ENCODE measurements around the gene DYNC2LI1. TPM values are rescaled to one million over a fixed set of nuclear protein-coding genes. Genes with fewer than 3 reads are reported as not detected.

DYNC2LI1 gene
- total RNA-seq, 1 donor from 2014 or later = 22.7 TPM

DNA sequence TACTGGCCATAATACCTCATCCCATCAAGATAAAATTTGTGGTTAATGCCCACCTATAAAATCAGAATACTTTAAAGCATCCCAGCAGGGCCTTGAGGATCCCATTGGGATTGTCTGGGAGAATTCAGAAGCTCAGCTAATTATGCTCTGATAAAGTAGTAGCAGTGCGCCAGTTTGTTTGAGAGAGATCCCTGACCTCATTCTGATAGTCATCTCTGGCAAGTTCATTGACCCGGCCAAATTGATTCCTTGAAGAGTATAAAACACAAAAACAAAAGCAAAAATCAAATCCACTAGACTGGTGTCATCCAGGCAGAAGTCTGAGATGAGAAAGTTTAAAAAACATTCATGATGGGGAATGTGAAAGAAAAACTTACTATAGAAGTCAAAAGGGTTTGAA is 50.7 kb downstream of the DYNC2LI1 start:
- TF ChIP-seq CTCF (IDR thresholded peaks at IDR 0.05) = no peak
- Histone ChIP-seq H3K27me3 (ENCODE audit: low read depth) (peaks cover 3% of the 10 kb centered on the region), H3K4me3 (no peak overlapping the region), H3K9me3 (no peaks in the 10 kb centered on the region), H3K27ac (no peak overlapping the region), H3K4me1 (no peaks in the 10 kb centered on the region), H3K36me3 (no peaks in the 10 kb centered on the region)
- intact Hi-C loops (cut with DNase I) = no loop called here
- no peak for ATAC-seq
- no peak for DNase-seq

DNA sequence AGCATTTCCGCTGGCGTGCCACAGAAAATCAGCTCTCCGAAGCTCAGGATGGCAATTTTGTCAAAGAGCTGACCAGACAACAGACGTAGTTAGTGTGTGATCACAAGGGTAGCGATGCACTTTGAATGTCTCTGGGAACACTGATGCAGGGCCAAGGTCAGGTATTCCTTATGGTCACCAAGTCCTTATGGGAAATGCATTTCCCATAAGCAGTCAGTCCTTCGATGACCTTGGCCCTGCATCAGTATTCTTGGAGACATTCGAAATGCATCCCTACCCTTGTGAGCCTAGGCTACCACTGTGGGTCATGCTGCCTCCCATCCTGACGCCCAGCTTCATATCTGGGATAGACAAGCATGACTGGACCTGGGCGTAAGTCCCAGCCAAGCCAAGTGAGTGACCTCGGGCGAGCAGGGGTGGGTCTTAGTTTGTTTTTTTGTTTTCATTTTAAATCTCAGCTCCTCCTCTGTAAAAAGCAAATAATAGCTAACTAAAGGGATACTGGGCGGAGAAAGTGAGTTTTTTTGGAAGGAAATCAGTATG is 51.2 kb downstream of the DYNC2LI1 start:
- no peak for DNase-seq
- peaks cover 8% of the 10 kb centered on the region for H3K27me3 ChIP-seq (ENCODE audit: low read depth)
- intact Hi-C loops (cut with DNase I) = no loop called here

DNA sequence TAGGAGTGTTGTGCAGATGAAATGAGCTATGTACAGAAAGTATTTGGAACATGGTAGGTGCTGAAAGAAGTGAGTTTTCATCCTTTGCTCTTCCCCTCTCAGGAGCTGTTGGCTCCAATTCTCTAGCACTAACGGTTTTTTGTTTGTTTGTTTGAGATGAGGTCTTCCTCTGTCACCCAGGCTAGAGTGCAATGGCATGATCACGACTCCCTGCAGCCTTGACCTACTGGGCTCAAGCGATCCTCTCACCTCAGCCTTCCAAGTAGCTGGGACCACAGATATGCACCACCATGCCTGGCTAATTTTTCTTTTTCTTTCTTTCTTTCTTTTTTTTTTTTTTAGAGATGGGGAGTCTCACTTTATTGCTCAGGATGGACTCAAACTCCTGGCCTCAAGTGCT is 52.0 kb downstream of the DYNC2LI1 start:
- Histone ChIP-seq H3K4me3 (no peak overlapping the region), H3K9me3 (no peaks in the 10 kb centered on the region), H3K27ac (no peak overlapping the region), H3K27me3 (ENCODE audit: low read depth) (peaks cover 8% of the 10 kb centered on the region), H3K36me3 (no peaks in the 10 kb centered on the region), H3K4me1 (no peaks in the 10 kb centered on the region)
- TF ChIP-seq CTCF (IDR thresholded peaks at IDR 0.05) = no peak
- DNase-seq = no peak
- no peak for ATAC-seq
- intact Hi-C loops (cut with DNase I) = no loop called here

More for the DNA sequence above, 51.2 kb downstream of the DYNC2LI1 start:
- Histone ChIP-seq H3K27ac (no peak overlapping the region), H3K4me3 (no peak overlapping the region), H3K9me3 (no peaks in the 10 kb centered on the region), H3K4me1 (no peaks in the 10 kb centered on the region), H3K36me3 (no peaks in the 10 kb centered on the region)
- TF ChIP-seq CTCF (IDR thresholded peaks at IDR 0.05) = no peak
- no peak for ATAC-seq

- ATAC-seq = no peak
Measured at GRCh38 chr2:43826305-43827250, 52.7 kb downstream of the DYNC2LI1 start.

More at GRCh38 chr2:43826305-43827250, 52.7 kb downstream of the DYNC2LI1 start:
- no peak for TF ChIP-seq CTCF (IDR thresholded peaks at IDR 0.05)
- no peak overlapping the region for H3K27ac ChIP-seq
- peaks cover 11% of the 10 kb centered on the region for H3K27me3 ChIP-seq (ENCODE audit: low read depth)
- intact Hi-C loops (cut with DNase I) = no loop called here
- no peaks in the 10 kb centered on the region for H3K36me3 ChIP-seq
- DNase-seq = no peak
- H3K4me3 ChIP-seq = no peak overlapping the region
- H3K9me3 ChIP-seq = no peaks in the 10 kb centered on the region
- peaks cover 2% of the 10 kb centered on the region for H3K4me1 ChIP-seq
